LNCaP clone FGC (cell line): ENCODE results near the gene LTBP2.

Source experiments
- DNase-seq: peaks from one replicate; pipeline ENCODE4 v3.0.0-alpha.2; 2011; ENCODE audit warnings: low read depth
- H3K4me3 ChIP-seq: 2 replicates; pipeline ENCODE4 v1.5.1; 2011; ENCODE audit warnings: mild to moderate bottlenecking, low read depth, low read length, control low read depth
- TF ChIP-seq, protein P1 (sequence below): IDR thresholded peaks from 2 replicates; pipeline ENCODE4 v1.5.1; 2012; ENCODE audit warnings: mild to moderate bottlenecking; ENCODE audit not compliant: control insufficient read depth, insufficient read depth; ENCODE audit errors: extremely low read depth

Gene LTBP2

DNA sequence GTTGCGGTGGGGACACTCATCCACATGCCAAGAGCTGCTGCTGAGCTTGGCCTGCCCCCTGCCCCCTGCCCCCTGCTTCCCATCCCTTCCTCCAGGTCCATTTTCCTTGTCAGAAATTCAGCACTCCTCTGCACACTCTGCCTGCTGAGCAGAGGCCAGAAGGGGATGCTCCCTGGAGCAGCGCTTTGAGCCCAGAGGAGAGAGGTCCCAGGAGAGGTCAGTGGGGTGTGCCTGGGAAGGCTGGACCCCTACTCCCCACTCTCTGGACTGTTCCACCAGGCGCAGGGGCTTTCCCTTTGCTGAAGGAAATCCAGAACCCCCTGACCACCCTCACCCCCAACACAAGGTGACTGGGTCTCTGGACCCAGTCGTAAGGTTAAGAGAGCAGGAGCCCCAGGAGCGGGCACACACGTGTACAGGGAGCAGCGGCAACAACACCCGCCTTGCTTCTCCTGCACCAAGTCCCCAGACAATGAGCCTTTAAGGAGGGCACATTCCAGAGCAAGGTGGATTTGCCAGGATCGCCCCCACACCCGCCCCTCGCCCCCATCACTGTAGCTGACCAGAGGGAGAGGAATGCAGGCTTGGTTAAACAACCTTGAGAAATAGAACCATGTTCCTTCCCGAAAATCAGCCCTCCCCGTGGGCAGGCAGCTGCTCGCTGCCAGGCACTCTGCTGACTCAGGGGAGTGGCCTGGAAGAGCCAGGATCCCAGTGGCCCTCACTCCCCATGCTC lies 87.8 kb downstream of the LTBP2 start:
- H3K4me3 ChIP-seq = no peak overlapping the region
- TF ChIP-seq, protein P1, sequence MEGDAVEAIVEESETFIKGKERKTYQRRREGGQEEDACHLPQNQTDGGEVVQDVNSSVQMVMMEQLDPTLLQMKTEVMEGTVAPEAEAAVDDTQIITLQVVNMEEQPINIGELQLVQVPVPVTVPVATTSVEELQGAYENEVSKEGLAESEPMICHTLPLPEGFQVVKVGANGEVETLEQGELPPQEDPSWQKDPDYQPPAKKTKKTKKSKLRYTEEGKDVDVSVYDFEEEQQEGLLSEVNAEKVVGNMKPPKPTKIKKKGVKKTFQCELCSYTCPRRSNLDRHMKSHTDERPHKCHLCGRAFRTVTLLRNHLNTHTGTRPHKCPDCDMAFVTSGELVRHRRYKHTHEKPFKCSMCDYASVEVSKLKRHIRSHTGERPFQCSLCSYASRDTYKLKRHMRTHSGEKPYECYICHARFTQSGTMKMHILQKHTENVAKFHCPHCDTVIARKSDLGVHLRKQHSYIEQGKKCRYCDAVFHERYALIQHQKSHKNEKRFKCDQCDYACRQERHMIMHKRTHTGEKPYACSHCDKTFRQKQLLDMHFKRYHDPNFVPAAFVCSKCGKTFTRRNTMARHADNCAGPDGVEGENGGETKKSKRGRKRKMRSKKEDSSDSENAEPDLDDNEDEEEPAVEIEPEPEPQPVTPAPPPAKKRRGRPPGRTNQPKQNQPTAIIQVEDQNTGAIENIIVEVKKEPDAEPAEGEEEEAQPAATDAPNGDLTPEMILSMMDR = no peak
- DNase-seq = no peak

DNA sequence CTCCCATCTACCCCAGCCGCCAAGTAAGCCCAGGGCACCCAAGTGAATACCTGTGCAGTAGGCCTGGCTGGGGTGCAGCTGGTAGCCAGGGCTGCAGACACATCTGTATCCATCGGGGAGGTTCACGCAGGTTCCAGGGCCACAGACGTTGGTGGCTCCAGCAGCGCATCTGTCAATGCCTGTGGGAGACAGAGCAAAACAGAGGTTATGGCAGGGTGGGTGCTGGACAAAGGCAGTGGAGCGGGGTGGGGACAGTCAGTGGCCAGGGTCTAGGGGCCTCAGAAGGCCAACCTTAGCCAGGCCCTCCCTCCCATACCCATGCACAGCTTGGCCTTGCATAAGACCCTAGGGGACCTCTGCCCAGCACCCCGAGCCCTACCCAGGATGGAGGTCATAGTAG lies 89.3 kb downstream of the LTBP2 start:
- TF ChIP-seq, protein P1 = no peak
- H3K4me3 ChIP-seq = no peak overlapping the region
- no peak for DNase-seq

DNA sequence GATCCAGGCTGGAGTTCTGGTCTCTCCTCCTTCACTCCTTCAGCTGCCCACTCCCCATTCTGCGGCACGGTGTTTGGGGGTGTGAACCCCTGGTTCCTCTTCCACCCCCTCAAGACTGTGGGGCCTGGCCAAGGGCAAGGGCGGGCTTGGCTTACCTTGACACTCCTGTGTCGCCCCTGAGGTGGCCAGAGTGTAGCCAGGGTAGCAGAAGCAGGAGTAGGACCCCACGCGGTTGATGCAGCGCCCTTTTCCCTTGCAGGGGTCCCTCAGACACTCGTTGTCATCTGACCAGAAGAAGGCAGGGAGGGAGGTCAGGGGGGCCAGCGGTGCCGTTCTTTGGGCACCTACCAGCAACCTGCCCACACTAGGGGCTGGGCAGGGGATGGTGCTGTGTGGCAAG lies 90.3 kb downstream of the LTBP2 start:
- H3K4me3 ChIP-seq = no peak overlapping the region
- TF ChIP-seq, protein P1 = no peak
- DNase-seq = no peak

DNA sequence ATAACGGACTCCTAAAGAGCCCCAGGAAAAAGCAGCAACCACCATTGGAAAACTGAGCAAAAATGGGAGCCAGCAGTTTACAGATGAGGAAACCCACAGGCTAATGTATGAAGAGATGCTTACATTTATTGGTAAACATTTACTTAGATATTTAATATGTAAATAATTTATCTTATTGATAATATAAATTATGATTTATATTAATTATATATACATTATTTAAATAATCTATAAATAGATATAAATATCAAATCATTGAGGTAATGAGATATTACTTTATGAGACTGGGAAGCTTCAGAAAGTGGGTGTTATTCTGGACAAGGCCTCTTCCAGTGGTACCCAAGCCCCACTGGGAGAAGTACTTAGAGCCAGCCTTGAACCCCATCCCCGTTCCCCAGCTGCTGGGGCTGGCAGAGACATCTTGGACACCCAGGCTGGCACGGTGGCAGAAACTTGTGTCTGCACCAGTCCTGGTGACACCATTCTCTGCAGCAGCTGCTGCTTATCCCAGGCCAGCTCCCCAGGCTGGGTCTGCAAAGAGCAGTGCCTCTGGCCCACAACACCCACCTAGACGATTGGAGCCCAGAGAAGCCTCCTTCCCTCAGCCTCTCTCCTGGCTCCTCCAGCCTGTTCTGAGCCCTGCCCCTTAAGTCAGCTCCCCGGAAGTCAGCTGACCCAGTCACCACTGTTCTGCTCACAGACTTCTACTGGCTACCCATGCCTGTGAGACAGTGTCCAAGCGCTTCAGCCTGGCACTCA lies 92.5 kb downstream of the LTBP2 start:
- TF ChIP-seq, protein P1 = no peak
- H3K4me3 ChIP-seq = no peak overlapping the region
- no peak for DNase-seq

DNA sequence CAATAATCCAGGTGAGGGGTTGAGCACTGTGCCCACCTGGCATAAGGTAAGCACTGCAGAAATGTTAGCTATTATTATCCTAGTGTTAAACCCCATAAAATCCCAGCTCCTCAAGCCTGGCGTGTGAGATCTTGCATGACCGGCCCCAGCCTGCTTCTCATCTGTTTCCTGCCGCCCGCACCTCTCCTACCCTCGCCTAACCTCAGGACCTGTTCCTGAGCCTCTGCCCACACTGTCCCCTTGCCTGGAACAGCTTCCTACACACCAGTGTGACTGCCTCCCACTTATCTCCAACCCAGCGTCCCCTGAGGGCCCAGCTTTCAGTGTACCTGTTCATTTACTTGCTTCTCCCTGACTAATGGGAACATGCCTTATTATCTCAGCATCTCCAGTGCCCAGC lies 93.8 kb downstream of the LTBP2 start:
- no peak for DNase-seq
- no peak overlapping the region for H3K4me3 ChIP-seq
- TF ChIP-seq, protein P1 = no peak

DNA sequence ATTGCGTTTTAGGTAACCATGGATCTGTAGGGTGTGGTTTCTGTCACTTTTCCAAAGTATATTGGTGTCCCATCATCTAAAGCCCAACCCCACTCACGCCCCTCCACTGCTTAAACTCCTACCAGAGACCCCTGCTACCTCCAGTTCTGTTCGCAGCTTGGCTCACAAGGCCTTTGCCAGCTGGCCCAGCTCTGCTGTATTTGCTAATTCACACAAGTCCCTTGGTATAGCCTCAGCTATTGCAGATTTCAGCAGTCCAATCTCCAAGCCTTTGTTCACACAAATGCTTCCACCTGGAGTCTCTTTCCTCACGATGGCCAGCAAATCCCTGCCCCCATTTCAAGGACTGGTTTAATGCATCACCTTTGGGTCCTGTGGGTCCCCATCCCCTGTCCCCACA lies 94.3 kb downstream of the LTBP2 start:
- TF ChIP-seq, protein P1 = no peak
- no peak for DNase-seq
- no peak overlapping the region for H3K4me3 ChIP-seq
